GM12878 (cell line): ENCODE measurements around the gene WDFY1. TPM values are rescaled to one million over a fixed set of nuclear protein-coding genes. Genes with fewer than 3 reads are reported as not detected.

Experiments
- ATAC-seq: fragments of 200-7000 bp; cut with Tn5 transposase; 3 replicates; pipeline ENCODE4 v1.9.1; 2020; ENCODE audit warnings: mild to moderate bottlenecking, moderate library complexity
- BruUV-seq: library from RNA; stranded (reverse); fragments of 400-500 nt; replicated peaks from 2 replicates; lab custom pipeline; 2021; lab: Mats Ljungman, UMichigan
- CTCF ChIA-PET: fragments of 300-600 bp; sonication (Branson Sonifier 250); formaldehyde crosslinking; extraction: SDS; loops from one replicate; lab custom pipeline; 2021; ENCODE audit warnings: inconsistent platforms; lab: Yijun Ruan, JAX
- POLR2A ChIA-PET: fragments of 350-600 bp; formaldehyde crosslinking; extraction: SDS; loops from one replicate; lab custom pipeline; 2021; ENCODE audit warnings: inconsistent platforms; lab: Charles Lee
- RAD21 ChIA-PET: fragments of 300-600 bp; sonication (Branson Sonifier 250); formaldehyde crosslinking; loops from one replicate; lab custom pipeline; 2023; ENCODE audit warnings: antibody characterized with exemption; ENCODE audit not compliant: unreplicated experiment; lab: Charles Lee
- SMC1A ChIA-PET: fragments of 300-600 bp; sonication (Branson Sonifier 250); formaldehyde crosslinking; loops from one replicate; lab custom pipeline; 2023; ENCODE audit not compliant: unreplicated experiment, uncharacterized antibody; lab: Charles Lee
- DNase-seq: peaks from one replicate; pipeline ENCODE4 v3.0.0-alpha.2; 2011; ENCODE audit warnings: low read depth, low spot score
- FAIRE-seq: peaks from 3 replicates; lab custom pipeline; 2011; peaks lifted over from hg19 to GRCh38; lab: Jason Lieb, UNC
- H2AFZ ChIP-seq: 2 replicates; pipeline ENCODE4 v1.6.0; 2011; ENCODE audit warnings: low read depth, low read length, control low read depth; ENCODE audit not compliant: control insufficient read depth
- H3K27ac ChIP-seq: 2 replicates; pipeline ENCODE4 v1.5.1; 2011; ENCODE audit warnings: control low read depth; ENCODE audit not compliant: control insufficient read depth, insufficient read depth
- H3K27me3 ChIP-seq, 2 experiments: replicated peaks in 1 of 2; 2 replicates each; pipeline versions ENCODE4 v1.6.0 to v1.6.1; 2011; ENCODE audit warnings: low read length in 1 of 2; ENCODE audit not compliant: control insufficient read depth in 2 of 2, insufficient read depth in 2 of 2
- H3K36me3 ChIP-seq, 2 experiments: 2 replicates each; pipeline ENCODE4 v1.5.1; 2011; ENCODE audit warnings: low read length in 1 of 2; ENCODE audit not compliant: control insufficient read depth in 2 of 2, insufficient read depth in 2 of 2
- H3K4me1 ChIP-seq: 2 replicates; pipeline ENCODE4 v1.6.1; 2011; ENCODE audit warnings: mild to moderate bottlenecking, low read length, moderate library complexity, mixed read lengths; ENCODE audit not compliant: control insufficient read depth, insufficient read depth
- H3K4me2 ChIP-seq: 2 replicates; pipeline ENCODE4 v1.6.0; 2011; ENCODE audit warnings: control low read depth; ENCODE audit not compliant: control insufficient read depth, insufficient read depth
- H3K4me3 ChIP-seq: fragments of 200-600 bp; sonication (generic); 2 replicates; pipeline ENCODE4 v1.5.1; 2016
- H3K79me2 ChIP-seq: 2 replicates; pipeline ENCODE4 v1.6.0; 2011; ENCODE audit warnings: low read length; ENCODE audit not compliant: control insufficient read depth, insufficient read depth
- H3K9ac ChIP-seq: 2 replicates; pipeline ENCODE4 v1.8.0; 2011; ENCODE audit warnings: low read length, control low read depth, mixed read lengths; ENCODE audit not compliant: control insufficient read depth, insufficient read depth
- H3K9me3 ChIP-seq: replicated peaks from 3 replicates; pipeline ENCODE4 v1.5.1; 2011; ENCODE audit warnings: mild to moderate bottlenecking, low read length; ENCODE audit not compliant: control insufficient read depth, insufficient read depth
- H4K20me1 ChIP-seq: 2 replicates; pipeline ENCODE4 v1.6.0; 2011; ENCODE audit not compliant: control insufficient read depth, insufficient read depth
- HDAC6 ChIP-seq: fragments of 200-600 bp; sonication (generic); IDR thresholded peaks from one replicate; pipeline ENCODE4 v1.8.0; 2017; ENCODE audit warnings: antibody characterized with exemption; ENCODE audit not compliant: unreplicated experiment
- WGBS: methylation state at CpG from one replicate; pipeline ENCODE4 v1.1.6; 2016; ENCODE audit warnings: low lambda C conversion rate; ENCODE audit not compliant: insufficient replicate concordance, insufficient coverage; ENCODE audit errors: missing lambda C conversion rate; 5-methylcytosine and 5-hydroxymethylcytosine counted together
- in situ Hi-C: fragments of 300-500 bp; cut with MboI; formaldehyde crosslinking; loops from 9 replicates; pipeline ENCODE4 v1.14.3; 2018; ENCODE audit warnings: mixed read lengths
- intact Hi-C: fragments of 100-400 bp; cut with micrococcal nuclease; formaldehyde crosslinking; loops from one replicate; pipeline ENCODE4 v1.14.2; 2022; ENCODE audit not compliant: unreplicated experiment
- polyA plus RNA-seq, 11 experiments: library from polyadenylated mRNA; depleted of rRNA in 4 of 11; unstranded in 6 of 11; stranded (reverse) in 5 of 11; fragments of >200 nt; fragmentation: Nextera tagmentation in 4 of 11; fragmentation: Illumina TruSeq in 1 of 11; extraction: Ambion mirVana in 4 of 11; extraction: Trizol in 1 of 11; gene quantifications; 1 replicate in 1 of 11; 2 replicates in 10 of 11; pipeline versions ENCODE4 v1.2.1 to v1.2.3, GENCODE V29; 2011 to 2016; ENCODE audit warnings: inconsistent platforms in 2 of 11, missing spikeins in 2 of 11, low read depth in 1 of 11
- total RNA-seq, 4 experiments: library from RNA; depleted of rRNA in 3 of 4; stranded (reverse); fragments of >200 nt in 3 of 4; fragmentation: Illumina TruSeq in 1 of 4; extraction: Trizol in 1 of 4; gene quantifications; 2 replicates each; pipeline versions ENCODE4 v1.2.1 to v1.2.3, GENCODE V29; 2013 to 2021
- TF ChIP-seq, protein P1 (sequence below): fragments of 450-650 bp; formaldehyde crosslinking; IDR thresholded peaks from 2 replicates; pipeline ENCODE4 v1.4.0; 2020; ENCODE audit warnings: mild to moderate bottlenecking, moderate library complexity

WDFY1 gene
- total and polyA plus RNA-seq, 10 of the 15 experiments (the other 5 are each of a cell fraction or from before 2014, with no cell fraction given), result 2.9 to 28.1 (median 13.1) TPM

DNA sequence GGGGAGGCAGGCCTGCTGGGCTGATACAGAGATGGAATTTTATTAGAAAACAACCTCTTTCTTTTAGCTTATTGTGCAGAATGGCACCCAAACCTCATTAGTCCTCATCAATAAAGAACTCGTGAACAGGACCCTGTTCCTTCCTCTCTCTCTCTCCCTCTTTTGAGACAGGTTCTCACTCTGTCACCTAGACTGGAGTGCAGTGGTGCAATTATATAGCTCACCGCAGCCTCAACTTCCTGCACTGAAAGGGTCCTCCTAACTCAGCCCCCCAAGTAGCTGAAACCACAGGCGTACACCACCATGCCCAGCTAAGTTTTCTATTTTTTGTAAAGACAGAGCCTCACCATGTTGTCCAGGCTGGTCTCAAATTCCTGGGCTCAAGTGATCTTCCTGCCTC is 86.1 kb downstream of the WDFY1 start:
- RAD21 ChIA-PET, result interaction anchor here (1.5 to 2.2 kb wide), 2 partner anchors 23 to 81 kb away, joined by 3 to 9 read pairs; no protein-coding TSS in a partner anchor
- CTCF ChIA-PET, result interaction anchor here (0.8 to 3.0 kb wide), 6 partner anchors 19 to 131 kb away, joined by 3 to 24 read pairs (median 4); no protein-coding TSS in a partner anchor
- Histone ChIP-seq H3K4me2 (no peak overlapping the region), H3K27ac (no peak overlapping the region), H3K36me3 (no peaks in the 10 kb centered on the region; a peak in 1 of 4 replicates), H3K4me1 (peaks cover 9% of the 10 kb centered on the region), H4K20me1 (no peaks in the 10 kb centered on the region), H3K9me3 (no peaks in the 10 kb centered on the region), H2AFZ (no peak overlapping the region), H3K9ac (no peak overlapping the region), H3K27me3 (no peaks in the 10 kb centered on the region), H3K4me3 (no peak overlapping the region), H3K79me2 (no peaks in the 10 kb centered on the region)
- POLR2A ChIA-PET, result no interaction called here
- no TSS peak for BruUV-seq
- TF ChIP-seq HDAC6, result no peak
- TF ChIP-seq, protein P1, sequence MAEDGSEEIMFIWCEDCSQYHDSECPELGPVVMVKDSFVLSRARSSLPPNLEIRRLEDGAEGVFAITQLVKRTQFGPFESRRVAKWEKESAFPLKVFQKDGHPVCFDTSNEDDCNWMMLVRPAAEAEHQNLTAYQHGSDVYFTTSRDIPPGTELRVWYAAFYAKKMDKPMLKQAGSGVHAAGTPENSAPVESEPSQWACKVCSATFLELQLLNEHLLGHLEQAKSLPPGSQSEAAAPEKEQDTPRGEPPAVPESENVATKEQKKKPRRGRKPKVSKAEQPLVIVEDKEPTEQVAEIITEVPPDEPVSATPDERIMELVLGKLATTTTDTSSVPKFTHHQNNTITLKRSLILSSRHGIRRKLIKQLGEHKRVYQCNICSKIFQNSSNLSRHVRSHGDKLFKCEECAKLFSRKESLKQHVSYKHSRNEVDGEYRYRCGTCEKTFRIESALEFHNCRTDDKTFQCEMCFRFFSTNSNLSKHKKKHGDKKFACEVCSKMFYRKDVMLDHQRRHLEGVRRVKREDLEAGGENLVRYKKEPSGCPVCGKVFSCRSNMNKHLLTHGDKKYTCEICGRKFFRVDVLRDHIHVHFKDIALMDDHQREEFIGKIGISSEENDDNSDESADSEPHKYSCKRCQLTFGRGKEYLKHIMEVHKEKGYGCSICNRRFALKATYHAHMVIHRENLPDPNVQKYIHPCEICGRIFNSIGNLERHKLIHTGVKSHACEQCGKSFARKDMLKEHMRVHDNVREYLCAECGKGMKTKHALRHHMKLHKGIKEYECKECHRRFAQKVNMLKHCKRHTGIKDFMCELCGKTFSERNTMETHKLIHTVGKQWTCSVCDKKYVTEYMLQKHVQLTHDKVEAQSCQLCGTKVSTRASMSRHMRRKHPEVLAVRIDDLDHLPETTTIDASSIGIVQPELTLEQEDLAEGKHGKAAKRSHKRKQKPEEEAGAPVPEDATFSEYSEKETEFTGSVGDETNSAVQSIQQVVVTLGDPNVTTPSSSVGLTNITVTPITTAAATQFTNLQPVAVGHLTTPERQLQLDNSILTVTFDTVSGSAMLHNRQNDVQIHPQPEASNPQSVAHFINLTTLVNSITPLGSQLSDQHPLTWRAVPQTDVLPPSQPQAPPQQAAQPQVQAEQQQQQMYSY (CRISPR knock-in tag), result no peak
- ATAC-seq (no peak), DNase-seq (no peak), FAIRE-seq (no peak)
- SMC1A ChIA-PET, result interaction anchor here (0.8 to 1.2 kb wide), 3 partner anchors 19 to 130 kb away, joined by 3 to 4 read pairs (median 3); no protein-coding TSS in a partner anchor
- 80% methylated on average over 3 of the region's 3 CpGs for WGBS
- intact Hi-C loops, result no loop called here
- in situ Hi-C loops, result no loop called here
